AG09309 (cell line): ENCODE results near the gene LHFPL5.

Experiments used
- DNase-seq: peaks from one replicate; pipeline ENCODE4 v3.0.0-alpha.2; 2010; ENCODE audit warnings: low read depth
- H3K4me3 ChIP-seq: 2 replicates; pipeline ENCODE4 v1.5.1; 2011; ENCODE audit warnings: mild to moderate bottlenecking, low read depth, low read length, moderate library complexity; ENCODE audit not compliant: control insufficient read depth
- CTCF ChIP-seq: IDR thresholded peaks from 2 replicates; pipeline ENCODE4 v1.5.1; 2011; ENCODE audit warnings: mild to moderate bottlenecking, low read depth, low read length, inconsistent platforms; ENCODE audit not compliant: insufficient read depth, control insufficient read depth; ENCODE audit errors: missing control alignments

The LHFPL5 gene

GRCh38 chr6:35823601-35824000, 18.4 kb downstream of the LHFPL5 start:
- no peak overlapping the region for H3K4me3 ChIP-seq
- no peak for DNase-seq
- TF ChIP-seq CTCF, result no peak

GRCh38 chr6:35824552-35825192, 19.5 kb downstream of the LHFPL5 start:
- no peak overlapping the region for H3K4me3 ChIP-seq
- no peak for TF ChIP-seq CTCF
- no peak for DNase-seq

- H3K4me3 ChIP-seq, result no peak overlapping the region
- DNase-seq, result no peak
- no peak for TF ChIP-seq CTCF
Measured at GRCh38 chr6:35829306-35829705, 24.2 kb downstream of the LHFPL5 start.

- no peak overlapping the region for H3K4me3 ChIP-seq
- no peak for TF ChIP-seq CTCF
- DNase-seq, result no peak
Measured at GRCh38 chr6:35831257-35832007, 26.3 kb downstream of the LHFPL5 start.

GRCh38 chr6:35833536-35833935, 28.4 kb downstream of the LHFPL5 start:
- H3K4me3 ChIP-seq, result no peak overlapping the region
- DNase-seq, result peak; percentile 3
- no peak for TF ChIP-seq CTCF

GRCh38 chr6:35839019-35839418, 33.9 kb downstream of the LHFPL5 start:
- H3K4me3 ChIP-seq, result no peak overlapping the region
- no peak for TF ChIP-seq CTCF
- no peak for DNase-seq
